CD4-positive, alpha-beta memory T cell (primary cell): ENCODE measurements around the gene GRIN3B. TPM values are rescaled to one million over a fixed set of nuclear protein-coding genes. Genes with fewer than 3 reads are reported as not detected.
A peak's percentile ranks its signal among the peaks of the same experiment; 100 is the strongest.

Source experiments
- CTCF ChIA-PET: fragments of 350-600 bp; sonication (Branson Sonifier 250); formaldehyde crosslinking; loops from one replicate; lab custom pipeline; 2021; ENCODE audit warnings: inconsistent platforms; ENCODE audit not compliant: partially characterized antibody; lab: Charles Lee
- POLR2A ChIA-PET: fragments of 350-600 bp; sonication (Branson Sonifier 250); formaldehyde crosslinking; loops from one replicate; lab custom pipeline; 2021; ENCODE audit not compliant: partially characterized antibody; lab: Charles Lee
- DNase-seq, 5 donors: peaks; one replicate each; pipeline versions ENCODE4 v3.0.0 to v3.0.0-alpha.2; 2020 to 2022; ENCODE audit warnings: mixed read lengths in 1 of 5
- H3K27ac ChIP-seq: one replicate; pipeline ENCODE4 v1.7.0; 2013; ENCODE audit warnings: low read depth, low read length
- H3K27me3 ChIP-seq: 2 replicates; pipeline ENCODE4 v1.7.0; 2013; ENCODE audit warnings: mild to moderate bottlenecking, low read length, moderate library complexity; ENCODE audit not compliant: insufficient read depth
- H3K36me3 ChIP-seq: 2 replicates; pipeline ENCODE4 v1.7.0; 2013; ENCODE audit warnings: mild to moderate bottlenecking, low read length, moderate library complexity; ENCODE audit not compliant: insufficient read depth
- H3K4me1 ChIP-seq: 2 replicates; pipeline ENCODE4 v1.7.0; 2013; ENCODE audit warnings: mild to moderate bottlenecking, low read length, moderate library complexity; ENCODE audit not compliant: insufficient read depth
- H3K4me3 ChIP-seq, 2 donors: one replicate each; pipeline ENCODE4 v1.7.0; 2013; ENCODE audit warnings: low read length in 2 of 2, mild to moderate bottlenecking in 1 of 2
- H3K9me3 ChIP-seq, 2 donors: one replicate each; pipeline ENCODE4 v1.7.0; 2013; ENCODE audit warnings: low read length in 2 of 2, control low read depth in 1 of 2; ENCODE audit not compliant: control insufficient read depth in 1 of 2
- H3K27ac Mint-ChIP-seq, 7 donors: one replicate each; pipeline ENCODE4 v1.8.0; 2020 to 2021; ENCODE audit warnings: mixed read lengths in 7 of 7, mild to moderate bottlenecking in 6 of 7, inconsistent platforms in 3 of 7, moderate library complexity in 3 of 7
- H3K27me3 Mint-ChIP-seq, 2 donors: one replicate each; pipeline ENCODE4 v1.8.0; 2020 to 2021; ENCODE audit warnings: mixed read lengths in 2 of 2
- H3K36me3 Mint-ChIP-seq, 2 donors: one replicate each; pipeline ENCODE4 v1.8.0; 2020 to 2021; ENCODE audit warnings: mixed read lengths in 2 of 2, inconsistent platforms in 1 of 2, mild to moderate bottlenecking in 1 of 2
- H3K4me1 Mint-ChIP-seq, 4 donors: one replicate each; pipeline ENCODE4 v1.8.0; 2020 to 2021; ENCODE audit warnings: mixed read lengths in 4 of 4, mild to moderate bottlenecking in 1 of 4
- H3K4me3 Mint-ChIP-seq, 8 donors: one replicate each; pipeline ENCODE4 v1.8.0; 2020 to 2021; ENCODE audit warnings: mixed read lengths in 8 of 8, mild to moderate bottlenecking in 7 of 8, moderate library complexity in 6 of 8, inconsistent platforms in 3 of 8
- H3K9me3 Mint-ChIP-seq, 8 donors: one replicate each; pipeline ENCODE4 v1.8.0; 2020 to 2021; ENCODE audit warnings: mixed read lengths in 8 of 8, mild to moderate bottlenecking in 5 of 8, inconsistent platforms in 3 of 8, moderate library complexity in 1 of 8
- intact Hi-C: fragments of 100-400 bp; cut with micrococcal nuclease; formaldehyde crosslinking; loops from one replicate; pipeline ENCODE4 v1.15.1; 2023
- polyA plus RNA-seq, 2 donors: library from polyadenylated mRNA; unstranded; fragments of 300-500 nt; fragmentation: Illumina TruSeq; gene quantifications; one replicate each; pipeline ENCODE4 v1.2.3, GENCODE V29; 2021
- total RNA-seq, 2 experiments: library from RNA; stranded (reverse); gene quantifications; one replicate each; pipeline ENCODE4 v1.2.3, GENCODE V29; 2021

GRIN3B gene
- total and polyA plus RNA-seq, 4 experiments from 2014 or later: not detected

- Mint-ChIP-seq H3K27ac (peak overlapping the region in 2 of 7 donors; percentile 42 to 79), H3K36me3 (peaks cover 0 to 18% of the 10 kb centered on the region in 2 donors), H3K27me3 (peaks cover 0 to 6% of the 10 kb centered on the region in 2 donors), H3K4me3 (peak overlapping the region in 5 of 8 donors; percentile 6 to 92 (median 52)), H3K4me1 (peaks cover 19 to 60% (median 39%) of the 10 kb centered on the region in 4 donors), H3K9me3 (peaks cover 0 to 9% (median 0%) of the 10 kb centered on the region in 8 donors)
- Histone ChIP-seq H3K27ac (peak overlapping the region; percentile 33), H3K9me3 (no peaks in the 10 kb centered on the region), H3K4me3 (no peak overlapping the region), H3K4me1 (peaks cover 60% of the 10 kb centered on the region), H3K27me3 (no peaks in the 10 kb centered on the region), H3K36me3 (peaks cover 13% of the 10 kb centered on the region)
- intact Hi-C loops: no loop called here
- POLR2A ChIA-PET: interaction anchor here (10.8 to 21.2 kb wide), 3 partner anchors 12 to 58 kb away, joined by 146 to 1029 read pairs (median 562); partner anchors contain the start of genes ABCA7, ARHGAP45 and CNN2
- no peak for DNase-seq
- CTCF ChIA-PET: no interaction called here
Measured at GRCh38 chr19:1017906-1018305, 17.7 kb downstream of the GRIN3B start.

DNA sequence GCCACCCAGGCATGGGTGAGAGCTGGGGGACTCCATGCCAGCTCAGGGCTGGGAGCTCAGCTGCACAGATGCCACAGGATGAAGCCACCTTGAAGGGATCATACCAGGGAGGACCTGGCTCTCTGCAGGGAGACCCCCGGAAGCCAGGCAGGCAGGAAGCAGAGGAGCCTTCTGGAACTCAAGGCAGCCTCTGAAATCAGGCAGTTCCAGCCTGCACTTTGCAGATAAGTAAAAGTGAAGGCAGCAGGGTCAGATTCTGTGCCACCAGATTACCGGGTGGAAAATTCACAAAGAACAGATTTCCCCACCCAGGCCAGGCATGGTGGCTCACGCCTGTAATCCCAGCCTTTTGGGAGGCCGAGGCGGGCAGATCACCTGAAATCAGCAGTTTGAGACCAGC is 18.2 kb downstream of the GRIN3B start:
- H3K4me1 Mint-ChIP-seq: peaks cover 19 to 60% (median 39%) of the 10 kb centered on the region in 4 donors
- H3K9me3 ChIP-seq: no peaks in the 10 kb centered on the region

DNA sequence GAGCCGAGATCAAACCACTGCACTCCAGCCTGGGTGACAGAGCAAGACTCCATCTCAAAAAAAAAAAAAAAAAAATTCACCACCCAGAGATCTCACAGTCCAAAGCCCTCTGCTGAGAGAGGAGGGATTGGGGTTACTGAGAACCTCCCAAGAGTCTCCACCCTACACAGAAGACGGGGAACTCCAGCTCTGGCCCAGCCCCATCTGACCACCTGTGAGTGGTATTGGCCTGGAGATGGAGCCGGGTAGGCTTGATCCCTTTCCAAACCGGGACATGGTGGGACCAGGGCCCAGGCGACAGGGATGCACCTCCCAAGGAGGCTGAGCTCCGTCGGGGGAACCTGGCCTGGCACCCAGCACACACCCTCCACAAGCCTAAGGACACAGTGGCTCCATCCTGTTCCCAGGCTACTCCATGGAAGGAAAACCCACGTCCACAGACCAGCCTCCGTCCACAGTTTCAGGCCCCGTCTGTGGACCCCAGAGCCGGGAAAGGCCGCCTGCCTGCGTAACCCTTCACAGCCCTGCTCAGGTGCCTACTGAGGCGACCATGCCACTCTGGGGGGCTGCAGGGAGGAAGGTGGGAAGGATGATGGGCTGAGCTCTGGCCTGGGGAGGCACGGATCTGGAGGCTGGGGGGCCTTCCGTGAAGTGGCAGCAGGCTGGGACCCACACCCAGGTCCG is 18.9 kb downstream of the GRIN3B start:
- peaks cover 3% of the 10 kb centered on the region for H3K36me3 ChIP-seq
- Mint-ChIP-seq H3K27me3 (peaks cover 0 to 6% of the 10 kb centered on the region in 2 donors), H3K36me3 (peaks cover 0 to 18% of the 10 kb centered on the region in 2 donors), H3K9me3 (peaks cover 0 to 9% (median 0%) of the 10 kb centered on the region in 8 donors), H3K4me3 (peak overlapping the region; percentile 85 to 92 (median 89)), H3K27ac (peak overlapping the region in 6 of 7 donors; percentile 42 to 100 (median 78)), H3K4me1 (peaks cover 19 to 60% (median 39%) of the 10 kb centered on the region in 4 donors)
- CTCF ChIA-PET: interaction anchor here (0.9 to 4.5 kb wide), 4 partner anchors 12 to 225 kb away, joined by 3 to 18 read pairs (median 3); partner anchors contain the start of gene WDR18
- H3K4me1 ChIP-seq: peaks cover 60% of the 10 kb centered on the region
- POLR2A ChIA-PET: interaction anchor here (0.6 to 21.2 kb wide), 18 partner anchors 9 to 250 kb away, joined by 3 to 1029 read pairs (median 4); partner anchors contain the start of genes ABCA7, ARHGAP45, CIRBP and CNN2
- intact Hi-C loops: no loop called here
- no peak for DNase-seq
- H3K9me3 ChIP-seq: no peaks in the 10 kb centered on the region
- H3K27me3 ChIP-seq: no peaks in the 10 kb centered on the region
- peak overlapping the region; percentile 66 to 69 for H3K4me3 ChIP-seq
- peak overlapping the region; percentile 95 for H3K27ac ChIP-seq

More for the DNA sequence above, 18.2 kb downstream of the GRIN3B start:
- H3K36me3 Mint-ChIP-seq: peaks cover 0 to 18% of the 10 kb centered on the region in 2 donors
- Histone ChIP-seq H3K27me3 (no peaks in the 10 kb centered on the region), H3K27ac (peak overlapping the region; percentile 33), H3K4me1 (peaks cover 60% of the 10 kb centered on the region), H3K36me3 (peaks cover 10% of the 10 kb centered on the region), H3K4me3 (no peak overlapping the region)
- no peak for DNase-seq
- peaks cover 0 to 6% of the 10 kb centered on the region in 2 donors for H3K27me3 Mint-ChIP-seq
- H3K4me3 Mint-ChIP-seq: peak overlapping the region; percentile 65 to 92 (median 86)
- intact Hi-C loops: no loop called here
- CTCF ChIA-PET: no interaction called here
- POLR2A ChIA-PET: interaction anchor here (0.7 to 21.2 kb wide), 8 partner anchors 8 to 250 kb away, joined by 3 to 1029 read pairs (median 6); partner anchors contain the start of genes ABCA7, ARHGAP45, CIRBP and CNN2
- H3K9me3 Mint-ChIP-seq: peaks cover 0 to 9% (median 0%) of the 10 kb centered on the region in 8 donors
- H3K27ac Mint-ChIP-seq: peak overlapping the region in 4 of 7 donors; percentile 42 to 100 (median 76)

DNA sequence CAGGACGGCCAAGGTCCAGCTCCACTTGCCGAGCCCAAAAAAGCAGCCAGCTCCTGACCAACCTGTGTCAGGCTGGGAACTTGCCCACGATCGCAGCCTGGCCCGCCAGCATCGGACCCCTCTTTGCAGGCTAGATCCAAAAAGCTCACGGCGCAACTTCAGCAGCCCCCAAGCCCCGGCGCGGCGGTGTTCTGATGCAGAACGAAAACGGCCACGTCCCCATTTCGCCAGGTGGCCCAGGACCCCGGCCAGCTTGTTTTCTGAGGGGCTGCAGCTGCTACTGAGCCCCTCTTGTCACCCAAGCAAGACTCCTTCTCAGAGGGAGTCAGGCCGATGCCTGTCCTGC is 19.4 kb downstream of the GRIN3B start:
- H3K4me3 ChIP-seq: peak overlapping the region; percentile 66 to 69
- H3K4me1 ChIP-seq: peaks cover 60% of the 10 kb centered on the region
- H3K27me3 Mint-ChIP-seq: peaks cover 0 to 6% of the 10 kb centered on the region in 2 donors
- DNase-seq: no peak
- peaks cover 0 to 9% (median 0%) of the 10 kb centered on the region in 8 donors for H3K9me3 Mint-ChIP-seq
- peak overlapping the region; percentile 89 to 100 (median 93) for H3K27ac Mint-ChIP-seq
- H3K36me3 ChIP-seq: no peaks in the 10 kb centered on the region
- H3K27me3 ChIP-seq: no peaks in the 10 kb centered on the region
- H3K4me1 Mint-ChIP-seq: peaks cover 18 to 60% (median 39%) of the 10 kb centered on the region in 4 donors
- H3K4me3 Mint-ChIP-seq: peak overlapping the region; percentile 85 to 92 (median 89)
- peaks cover 0 to 18% of the 10 kb centered on the region in 2 donors for H3K36me3 Mint-ChIP-seq
- ChIA-PET CTCF (interaction anchor here (0.9 to 4.5 kb wide), 4 partner anchors 12 to 225 kb away, joined by 3 to 18 read pairs (median 3); partner anchors contain the start of gene WDR18), POLR2A (interaction anchor here (0.6 to 21.2 kb wide), 14 partner anchors 10 to 249 kb away, joined by 3 to 1029 read pairs (median 5); partner anchors contain the start of genes ABCA7, ARHGAP45, CIRBP and CNN2)
- no peaks in the 10 kb centered on the region for H3K9me3 ChIP-seq
- intact Hi-C loops: no loop called here
- H3K27ac ChIP-seq: peak overlapping the region; percentile 95

- intact Hi-C loops: loop anchor here (2.0 kb wide), 3 partner anchors 19 to 57 kb away; partner anchors contain the start of genes ARHGAP45 and GRIN3B
- Histone ChIP-seq H3K4me1 (peaks cover 59% of the 10 kb centered on the region), H3K27ac (peak overlapping the region; percentile 95), H3K4me3 (peak overlapping the region; percentile 66 to 69), H3K9me3 (no peaks in the 10 kb centered on the region), H3K27me3 (no peaks in the 10 kb centered on the region), H3K36me3 (no peaks in the 10 kb centered on the region)
- peak overlapping the region; percentile 85 to 92 (median 89) for H3K4me3 Mint-ChIP-seq
- peaks cover 0 to 9% (median 0%) of the 10 kb centered on the region in 8 donors for H3K9me3 Mint-ChIP-seq
- peaks cover 0 to 6% of the 10 kb centered on the region in 2 donors for H3K27me3 Mint-ChIP-seq
- H3K4me1 Mint-ChIP-seq: peaks cover 19 to 61% (median 41%) of the 10 kb centered on the region in 4 donors
- POLR2A ChIA-PET: interaction anchor here (0.5 to 21.2 kb wide), 16 partner anchors 10 to 410 kb away, joined by 3 to 1029 read pairs (median 4); partner anchors contain the start of genes ABCA7, ARHGAP45, CIRBP and CNN2
- peak in 3 of 5 donors; percentile 18 to 66 (median 44) for DNase-seq
- H3K27ac Mint-ChIP-seq: peak overlapping the region; percentile 89 to 100 (median 93)
- CTCF ChIA-PET: interaction anchor here (0.6 to 4.5 kb wide), 5 partner anchors 11 to 224 kb away, joined by 3 to 18 read pairs (median 3); partner anchors contain the start of gene WDR18
- H3K36me3 Mint-ChIP-seq: peaks cover 0 to 18% of the 10 kb centered on the region in 2 donors
Measured at GRCh38 chr19:1019980-1020867, 20.0 kb downstream of the GRIN3B start.

GRCh38 chr19:1020868-1021425 is 20.7 kb downstream of the GRIN3B start, which contains the start of gene TMEM259:
Gene TMEM259 (minus strand): TSS chr19:1021123. CDS start chr19:1020996, 127 bp downstream.
- H3K4me1 ChIP-seq: peaks cover 54% of the 10 kb centered on the region
- no peaks in the 10 kb centered on the region for H3K9me3 ChIP-seq
- Mint-ChIP-seq H3K4me3 (peak within 1 kb of the TSS; percentile 86 to 92 (median 89)), H3K36me3 (peaks cover 0 to 18% of the 10 kb centered on the region in 2 donors), H3K27me3 (peaks cover 0 to 6% of the 10 kb centered on the region in 2 donors), H3K9me3 (peaks cover 0 to 9% (median 0%) of the 10 kb centered on the region in 8 donors), H3K4me1 (peaks cover 19 to 62% (median 39%) of the 10 kb centered on the region in 4 donors), H3K27ac (peak within 1 kb of the TSS; percentile 97 to 100 (median 100))
- H3K36me3 ChIP-seq: no peaks in the 10 kb centered on the region
- peak within 1 kb of the TSS; percentile 95 for H3K27ac ChIP-seq
- ChIA-PET CTCF (interaction anchor here (1.0 to 4.5 kb wide), 3 partner anchors 10 to 44 kb away, joined by 4 to 18 read pairs (median 4); no protein-coding TSS in a partner anchor), POLR2A (interaction anchor here (0.6 to 21.2 kb wide), 17 partner anchors 9 to 249 kb away, joined by 3 to 1029 read pairs (median 4); partner anchors contain the start of genes ABCA7, ARHGAP45, CNN2 and POLR2E)
- peak within 1 kb of the TSS; percentile 66 to 69 for H3K4me3 ChIP-seq
- DNase-seq: peak; percentile 98 to 99 (median 98)
- intact Hi-C loops: loop anchor here (1.0 to 2.0 kb wide), 6 partner anchors 19 to 224 kb away; partner anchors contain the start of genes ABCA7, ARHGAP45, GRIN3B and PTBP1
- no peaks in the 10 kb centered on the region for H3K27me3 ChIP-seq
